ENCODE data around the gene KAT6B. TPM values are rescaled to one million over a fixed set of nuclear protein-coding genes. Genes with fewer than 3 reads are reported as not detected.

KAT6B gene
- total RNA-seq, 6 experiments from 2014 or later: 17.8 to 27.5 (median 23.6) TPM

DNA sequence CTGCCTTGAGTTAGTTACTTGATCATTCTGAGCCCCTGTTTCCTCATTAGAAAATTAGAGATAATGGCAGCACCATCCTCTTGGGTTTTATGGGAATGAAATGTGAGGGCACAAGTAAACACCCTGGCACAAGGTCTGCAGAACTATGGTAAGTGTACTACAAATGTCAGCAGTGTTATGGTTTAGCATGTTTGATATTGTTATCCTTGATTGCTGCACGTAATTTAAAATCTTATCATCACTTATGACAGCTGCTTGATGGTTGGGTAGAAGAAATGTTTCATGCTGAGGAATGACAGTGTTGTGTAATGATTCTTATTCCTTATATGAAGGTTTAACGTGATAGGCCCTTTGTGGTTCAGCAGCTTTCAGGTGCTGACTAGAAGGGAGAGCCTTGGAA lies 134.3 kb downstream of the KAT6B start:
- H3K4me1 Mint-ChIP-seq (ENCODE audit: low read depth): peaks cover 28% of the 10 kb centered on the region
- H3K9me3 Mint-ChIP-seq: no peaks in the 10 kb centered on the region

DNA sequence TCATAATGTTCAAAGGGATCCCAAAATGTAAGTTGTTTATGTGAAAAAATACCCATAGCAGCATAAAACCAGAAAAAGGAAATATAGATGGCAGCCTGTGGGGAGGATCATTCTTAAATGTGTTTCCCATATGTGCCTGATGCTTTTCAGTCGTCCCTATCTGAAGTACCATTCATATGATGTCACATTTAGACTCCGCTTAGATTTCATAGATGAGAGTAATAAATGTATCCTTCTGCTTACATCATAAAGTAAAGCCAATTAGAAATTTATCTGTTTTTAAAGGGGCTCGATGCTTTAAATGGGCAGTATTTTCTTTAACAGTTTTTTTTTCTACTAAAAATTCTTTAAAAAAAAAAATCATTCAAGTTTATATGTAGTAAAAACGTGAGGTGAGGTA lies 136.1 kb downstream of the KAT6B start:
- H3K4me3 Mint-ChIP-seq: no peak overlapping the region
- H3K4me1 Mint-ChIP-seq (ENCODE audit: low read depth): peaks cover 12% of the 10 kb centered on the region
- no peak for DNase-seq
- TF ChIP-seq, protein P1, sequence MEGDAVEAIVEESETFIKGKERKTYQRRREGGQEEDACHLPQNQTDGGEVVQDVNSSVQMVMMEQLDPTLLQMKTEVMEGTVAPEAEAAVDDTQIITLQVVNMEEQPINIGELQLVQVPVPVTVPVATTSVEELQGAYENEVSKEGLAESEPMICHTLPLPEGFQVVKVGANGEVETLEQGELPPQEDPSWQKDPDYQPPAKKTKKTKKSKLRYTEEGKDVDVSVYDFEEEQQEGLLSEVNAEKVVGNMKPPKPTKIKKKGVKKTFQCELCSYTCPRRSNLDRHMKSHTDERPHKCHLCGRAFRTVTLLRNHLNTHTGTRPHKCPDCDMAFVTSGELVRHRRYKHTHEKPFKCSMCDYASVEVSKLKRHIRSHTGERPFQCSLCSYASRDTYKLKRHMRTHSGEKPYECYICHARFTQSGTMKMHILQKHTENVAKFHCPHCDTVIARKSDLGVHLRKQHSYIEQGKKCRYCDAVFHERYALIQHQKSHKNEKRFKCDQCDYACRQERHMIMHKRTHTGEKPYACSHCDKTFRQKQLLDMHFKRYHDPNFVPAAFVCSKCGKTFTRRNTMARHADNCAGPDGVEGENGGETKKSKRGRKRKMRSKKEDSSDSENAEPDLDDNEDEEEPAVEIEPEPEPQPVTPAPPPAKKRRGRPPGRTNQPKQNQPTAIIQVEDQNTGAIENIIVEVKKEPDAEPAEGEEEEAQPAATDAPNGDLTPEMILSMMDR (IDR thresholded peaks at IDR 0.05): no peak
- no peaks in the 10 kb centered on the region for H3K27me3 Mint-ChIP-seq (ENCODE audit: insufficient read depth)
- no peak overlapping the region for H3K27ac Mint-ChIP-seq
- peaks cover 14% of the 10 kb centered on the region; the same call in 1 of the 2 replicates for H3K36me3 Mint-ChIP-seq (ENCODE audit: low read depth)
- no peaks in the 10 kb centered on the region for H3K9me3 Mint-ChIP-seq

More for the DNA sequence above, 134.3 kb downstream of the KAT6B start:
- H3K27ac Mint-ChIP-seq: no peak overlapping the region
- H3K4me3 Mint-ChIP-seq: no peak overlapping the region
- peaks cover 14% of the 10 kb centered on the region; the same call in 1 of the 2 replicates for H3K36me3 Mint-ChIP-seq (ENCODE audit: low read depth)
- TF ChIP-seq, protein P1 (IDR thresholded peaks at IDR 0.05): no peak
- H3K27me3 Mint-ChIP-seq (ENCODE audit: insufficient read depth): no peaks in the 10 kb centered on the region
- DNase-seq: no peak

DNA sequence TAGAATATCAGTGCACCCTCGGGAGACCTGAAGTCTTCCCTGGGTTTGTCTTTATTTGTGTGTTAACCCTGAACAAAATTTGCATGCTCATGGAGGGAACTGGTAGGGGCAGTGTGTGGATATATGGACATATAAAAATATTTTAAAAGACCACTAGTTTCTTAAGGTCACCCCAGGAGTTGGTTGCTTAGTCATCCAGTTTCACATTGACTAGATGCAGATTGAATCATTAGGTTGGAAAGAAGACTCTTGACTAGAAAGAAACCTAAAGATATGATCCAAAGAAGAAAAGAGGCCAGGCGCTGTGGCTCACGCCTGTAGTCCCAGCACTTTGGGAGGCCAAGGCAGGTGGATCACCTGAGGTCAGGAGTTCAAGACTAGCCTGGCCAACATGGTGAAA lies 137.1 kb downstream of the KAT6B start:
- DNase-seq: no peak
- TF ChIP-seq, protein P1 (IDR thresholded peaks at IDR 0.05): no peak
- peaks cover 23% of the 10 kb centered on the region for H3K4me1 Mint-ChIP-seq (ENCODE audit: low read depth)
- H3K27me3 Mint-ChIP-seq (ENCODE audit: insufficient read depth): no peaks in the 10 kb centered on the region
- no peak overlapping the region; the same call in 1 of the 2 replicates for H3K27ac Mint-ChIP-seq
- no peaks in the 10 kb centered on the region for H3K9me3 Mint-ChIP-seq
- H3K36me3 Mint-ChIP-seq (ENCODE audit: low read depth): peaks cover 14% of the 10 kb centered on the region; the same call in 1 of the 2 replicates
- H3K4me3 Mint-ChIP-seq: no peak overlapping the region

DNA sequence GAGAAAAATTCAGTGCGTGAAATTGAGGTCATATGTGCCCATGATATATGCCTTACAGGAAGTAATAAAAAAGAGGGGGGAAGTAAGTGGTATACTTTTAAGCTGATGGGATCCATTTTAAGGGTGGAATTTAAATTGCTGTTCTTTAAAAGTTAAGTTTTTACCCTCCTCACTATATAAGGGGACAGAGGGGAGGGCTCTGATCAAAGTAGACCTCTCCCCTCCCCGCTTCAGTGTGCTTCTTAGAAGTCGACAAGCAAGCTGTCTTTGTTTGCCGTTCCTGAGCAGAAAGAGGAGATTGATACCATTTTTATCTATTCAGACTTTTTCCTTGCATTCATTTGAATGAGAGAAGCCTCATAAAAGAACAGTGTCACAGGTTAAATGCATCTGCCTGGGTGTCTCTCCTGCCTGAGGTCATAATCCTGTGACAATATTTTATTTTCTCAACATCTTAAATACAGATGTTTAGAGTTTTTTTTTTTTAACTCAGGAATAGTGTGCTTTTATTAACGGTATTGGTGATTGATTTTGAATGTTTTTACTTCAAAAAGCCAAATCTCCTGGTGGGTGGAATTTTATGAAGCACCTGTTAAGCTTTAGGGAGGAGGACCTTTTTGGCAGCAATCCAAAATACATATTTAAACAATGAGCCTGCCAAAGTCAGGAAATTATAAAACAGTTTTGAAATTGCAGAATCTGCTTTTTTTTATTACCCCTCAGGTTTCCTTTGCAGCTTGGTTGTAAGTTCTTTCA lies 141.7 kb downstream of the KAT6B start:
- H3K4me1 Mint-ChIP-seq (ENCODE audit: low read depth): peaks cover 28% of the 10 kb centered on the region
- no peak for DNase-seq
- no peak overlapping the region for H3K27ac Mint-ChIP-seq
- H3K27me3 Mint-ChIP-seq (ENCODE audit: insufficient read depth): no peaks in the 10 kb centered on the region
- no peaks in the 10 kb centered on the region for H3K9me3 Mint-ChIP-seq
- peaks cover 19% of the 10 kb centered on the region; the same call in 1 of the 2 replicates for H3K36me3 Mint-ChIP-seq (ENCODE audit: low read depth)
- TF ChIP-seq, protein P1 (IDR thresholded peaks at IDR 0.05): no peak
- no peak overlapping the region for H3K4me3 Mint-ChIP-seq

DNA sequence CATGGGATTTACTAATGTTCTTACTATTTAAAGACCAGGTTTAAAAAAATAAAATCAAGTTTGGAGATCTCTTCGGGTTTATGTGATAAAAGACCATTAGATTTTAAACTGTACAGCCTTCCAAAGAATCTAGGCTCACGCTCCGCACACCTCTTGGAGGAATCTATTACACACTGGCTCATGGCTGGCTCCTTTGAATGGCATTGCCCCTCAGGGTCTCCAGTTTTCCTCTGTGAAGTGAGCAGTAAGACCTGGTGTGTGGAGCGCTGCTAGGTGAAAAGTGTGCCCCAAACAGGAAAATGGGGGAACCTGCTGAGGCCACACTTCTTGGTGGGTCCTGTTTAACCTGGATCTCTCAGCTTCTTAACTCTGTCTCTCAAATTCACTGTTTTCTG lies 142.3 kb downstream of the KAT6B start:
- no peak overlapping the region for H3K4me3 Mint-ChIP-seq
- no peak overlapping the region for H3K27ac Mint-ChIP-seq
- H3K4me1 Mint-ChIP-seq (ENCODE audit: low read depth): peaks cover 24% of the 10 kb centered on the region
- no peaks in the 10 kb centered on the region for H3K9me3 Mint-ChIP-seq
- no peaks in the 10 kb centered on the region for H3K27me3 Mint-ChIP-seq (ENCODE audit: insufficient read depth)
- no peak for DNase-seq
- TF ChIP-seq, protein P1 (IDR thresholded peaks at IDR 0.05): no peak
- peaks cover 14% of the 10 kb centered on the region; the same call in 1 of the 2 replicates for H3K36me3 Mint-ChIP-seq (ENCODE audit: low read depth)
